GM19463 (cell line): ENCODE measurements around the gene ZBTB49.

ENCODE experiments used
- ATAC-seq: cut with Tn5 transposase; IDR thresholded peaks from one replicate; pipeline ENCODE4 v1.9.1; 2021; ENCODE audit warnings: mild to moderate bottlenecking, moderate library complexity; ENCODE audit not compliant: unreplicated experiment

Gene ZBTB49

DNA sequence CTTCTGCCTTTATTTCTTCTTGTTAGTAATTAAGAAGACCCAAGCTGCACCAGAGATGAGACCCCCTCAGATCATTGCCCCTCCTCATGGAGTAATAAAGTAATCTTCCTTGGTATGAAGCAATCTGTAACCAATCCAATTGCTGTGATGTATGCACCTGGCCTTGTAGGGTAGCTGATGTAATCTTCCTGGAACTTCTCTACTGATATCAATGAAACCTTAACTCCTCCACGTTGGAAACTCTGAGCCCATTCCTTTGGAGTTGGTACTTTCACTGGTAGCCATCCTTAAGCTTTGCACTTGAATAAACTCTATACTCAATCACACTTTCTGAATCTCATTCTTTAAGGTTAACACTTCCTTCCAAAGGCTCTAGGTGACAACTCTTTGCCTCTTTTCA lies 65.3 kb downstream of the ZBTB49 start:
- no peak for ATAC-seq

DNA sequence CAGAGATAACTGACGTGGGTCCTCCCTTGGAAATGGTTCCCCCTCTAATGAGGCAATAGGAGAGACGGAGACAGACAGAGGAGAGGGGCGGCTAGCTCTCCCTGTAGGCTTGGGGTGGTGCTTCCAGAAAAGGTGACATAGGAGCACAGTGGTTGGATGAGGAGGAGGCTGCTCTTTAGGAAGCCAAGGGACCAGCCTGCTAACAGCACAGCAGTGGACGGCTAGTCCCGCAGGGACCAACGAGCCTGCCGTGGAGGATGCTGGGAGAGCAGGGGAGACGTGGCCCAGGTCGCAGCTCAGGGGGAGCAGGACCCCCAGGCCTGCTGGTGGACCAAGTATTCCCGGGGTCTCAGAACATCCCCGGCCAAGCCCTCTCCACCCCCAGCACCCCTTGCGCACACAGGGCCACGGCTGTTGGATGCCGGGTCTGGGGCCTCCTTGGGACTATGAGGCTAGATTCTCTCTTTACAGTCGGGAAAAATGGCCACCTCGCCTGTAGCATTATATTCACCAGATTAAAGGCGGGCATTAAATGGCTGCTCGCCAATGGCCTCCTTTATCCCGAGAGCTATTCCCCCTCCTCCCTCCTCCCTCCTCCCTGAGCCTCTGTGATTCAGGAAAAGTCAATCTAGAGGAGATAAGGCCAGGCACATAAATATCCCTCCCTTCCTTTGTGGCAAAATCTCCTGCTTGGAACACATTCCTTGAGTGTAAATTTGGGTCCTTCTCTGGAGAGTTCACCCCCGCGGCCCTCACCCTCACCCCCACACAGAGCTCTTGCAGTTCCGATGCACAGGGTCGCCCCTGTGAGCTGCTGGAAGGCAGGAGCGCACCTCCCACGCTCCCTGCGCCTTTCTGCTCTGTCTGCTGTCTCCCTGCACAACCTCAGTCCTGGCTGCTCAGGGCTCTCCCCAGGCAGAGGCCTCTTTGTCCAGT lies 66.3 kb downstream of the ZBTB49 start:
- no peak for ATAC-seq

- no peak for ATAC-seq
Observed at GRCh38 chr4:4358093-4358854, 68.2 kb downstream of the ZBTB49 start.

GRCh38 chr4:4361883-4362282 lies 71.8 kb downstream of the ZBTB49 start:
- no peak for ATAC-seq

- ATAC-seq: no peak
Observed at GRCh38 chr4:4362991-4363697, 73.1 kb downstream of the ZBTB49 start.

- ATAC-seq: no peak
Observed at GRCh38 chr4:4364061-4364460, 74.0 kb downstream of the ZBTB49 start.

DNA sequence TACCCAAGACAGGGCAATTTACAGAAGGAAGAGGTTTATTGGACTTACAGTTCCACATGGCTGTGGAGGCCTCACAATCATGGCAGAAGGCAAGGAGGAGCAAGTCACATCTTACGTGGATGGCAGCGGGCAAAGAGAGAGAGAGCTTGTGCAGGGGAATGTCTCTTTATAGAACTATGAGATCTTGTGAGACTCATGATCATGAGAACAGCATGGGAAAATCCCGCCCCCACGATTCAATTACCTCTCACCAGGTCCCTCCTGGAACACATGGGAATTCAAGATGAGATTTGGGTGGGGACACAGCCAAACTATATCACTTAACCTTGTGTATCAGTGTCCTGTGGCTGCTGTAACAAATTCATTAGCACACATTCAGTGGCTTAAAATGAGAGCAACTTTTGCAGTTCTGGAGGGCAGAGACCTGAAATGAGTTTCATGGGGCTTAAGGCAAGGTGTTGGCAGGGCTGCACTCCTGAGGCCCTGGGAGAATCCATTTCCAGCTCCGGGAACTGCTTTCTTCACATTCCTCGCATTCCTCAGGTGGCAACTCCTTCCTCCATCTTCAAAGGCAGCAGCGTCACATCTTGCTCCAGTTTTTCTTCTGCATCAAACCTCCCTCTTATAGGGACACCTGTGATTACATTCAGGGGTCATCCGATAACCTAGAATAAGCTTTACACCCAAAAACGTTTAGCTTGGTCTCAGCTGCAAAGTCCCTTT lies 74.6 kb downstream of the ZBTB49 start:
- ATAC-seq: no peak

- no peak for ATAC-seq
Observed at GRCh38 chr4:4368809-4369580, 78.9 kb downstream of the ZBTB49 start.
